ENCODE results near the gene ALDH16A1. TPM values are rescaled to one million over a fixed set of nuclear protein-coding genes. Genes with fewer than 3 reads are reported as not detected.

Gene ALDH16A1
- polyA plus RNA-seq, 1 donor (not counting 4 experiments of a cell fraction or from before 2014, with no cell fraction given): 7.1 TPM

DNA sequence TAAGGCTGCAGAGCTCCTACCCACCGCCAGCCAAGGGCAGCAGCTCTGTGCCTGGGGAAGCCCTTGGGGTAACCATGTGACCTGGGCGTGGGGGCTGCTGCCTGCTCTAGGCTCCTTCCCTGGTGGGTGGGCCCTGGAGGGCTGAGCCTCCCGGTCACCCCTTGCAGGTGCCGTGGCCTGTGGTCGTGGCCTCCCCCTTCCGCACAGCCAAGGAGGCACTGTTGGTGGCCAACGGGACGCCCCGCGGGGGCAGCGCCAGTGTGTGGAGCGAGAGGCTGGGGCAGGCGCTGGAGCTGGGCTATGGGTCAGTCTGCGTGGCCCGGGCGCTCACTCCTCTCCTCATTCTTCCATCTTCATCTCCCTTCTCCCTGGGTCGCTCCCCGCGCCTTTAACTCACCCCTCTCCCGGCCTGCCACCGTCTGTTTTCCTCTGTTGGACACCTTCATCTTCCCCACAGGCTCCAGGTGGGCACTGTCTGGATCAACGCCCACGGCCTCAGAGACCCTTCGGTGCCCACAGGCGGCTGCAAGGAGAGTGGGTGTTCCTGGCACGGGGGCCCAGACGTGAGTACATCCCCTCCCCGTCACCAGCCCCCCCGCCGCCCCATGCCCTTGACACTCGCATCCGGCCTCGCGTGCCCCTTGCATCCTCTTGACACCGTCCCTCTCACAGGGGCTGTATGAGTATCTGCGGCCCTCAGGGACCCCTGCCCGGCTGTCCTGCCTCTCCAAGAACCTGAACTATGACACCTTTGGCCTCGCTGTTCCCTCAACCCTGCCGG, 11.1 kb downstream of the ALDH16A1 start:
- H3K36me3 ChIP-seq (ENCODE audit: control insufficient read depth in 2 of 2, extremely low read depth in 1 of 2, insufficient read depth in 2 of 2, low read length in 2 of 2): peaks cover 4 to 5% of the 10 kb centered on the region in 2 experiments
- no peak overlapping the region for H3K9ac ChIP-seq (ENCODE audit: control insufficient read depth, extremely low read depth, insufficient read depth, low read length)
- no peaks in the 10 kb centered on the region for H3K9me1 ChIP-seq (ENCODE audit: control insufficient read depth, extremely low read depth, insufficient read depth, low read length)
- peaks cover 14% of the 10 kb centered on the region for H3K4me1 ChIP-seq (ENCODE audit: control insufficient read depth, extremely low read depth, insufficient read depth, low read length)
- H3K27ac ChIP-seq (ENCODE audit: control insufficient read depth, insufficient read depth, low read length): no peak overlapping the region
- TF ChIP-seq, protein P1, sequence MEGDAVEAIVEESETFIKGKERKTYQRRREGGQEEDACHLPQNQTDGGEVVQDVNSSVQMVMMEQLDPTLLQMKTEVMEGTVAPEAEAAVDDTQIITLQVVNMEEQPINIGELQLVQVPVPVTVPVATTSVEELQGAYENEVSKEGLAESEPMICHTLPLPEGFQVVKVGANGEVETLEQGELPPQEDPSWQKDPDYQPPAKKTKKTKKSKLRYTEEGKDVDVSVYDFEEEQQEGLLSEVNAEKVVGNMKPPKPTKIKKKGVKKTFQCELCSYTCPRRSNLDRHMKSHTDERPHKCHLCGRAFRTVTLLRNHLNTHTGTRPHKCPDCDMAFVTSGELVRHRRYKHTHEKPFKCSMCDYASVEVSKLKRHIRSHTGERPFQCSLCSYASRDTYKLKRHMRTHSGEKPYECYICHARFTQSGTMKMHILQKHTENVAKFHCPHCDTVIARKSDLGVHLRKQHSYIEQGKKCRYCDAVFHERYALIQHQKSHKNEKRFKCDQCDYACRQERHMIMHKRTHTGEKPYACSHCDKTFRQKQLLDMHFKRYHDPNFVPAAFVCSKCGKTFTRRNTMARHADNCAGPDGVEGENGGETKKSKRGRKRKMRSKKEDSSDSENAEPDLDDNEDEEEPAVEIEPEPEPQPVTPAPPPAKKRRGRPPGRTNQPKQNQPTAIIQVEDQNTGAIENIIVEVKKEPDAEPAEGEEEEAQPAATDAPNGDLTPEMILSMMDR (optimal IDR thresholded peaks at IDR 0.05 in 1 of 3, IDR thresholded peaks at IDR 0.05 in 1 of 3, conservative IDR thresholded peaks at IDR 0.05 in 1 of 3; ENCODE audit: extremely low read depth in 1 of 3, insufficient read depth in 2 of 3, low read length in 3 of 3): no peak
- TF ChIP-seq EZH2 (IDR thresholded peaks at IDR 0.05; ENCODE audit: low read length): no peak
- no peaks in the 10 kb centered on the region for H3K79me2 ChIP-seq (ENCODE audit: control insufficient read depth, insufficient read depth, low read length)
- H3K27me3 ChIP-seq (ENCODE audit: control insufficient read depth, extremely low read depth, insufficient read depth, low read length): no peaks in the 10 kb centered on the region
- no peak for FAIRE-seq
- H3K4me2 ChIP-seq (ENCODE audit: control insufficient read depth, extremely low read depth, insufficient read depth, low read depth, low read length): no peak overlapping the region
- H3K4me3 ChIP-seq (ENCODE audit: control insufficient read depth in 2 of 3, extremely low read depth in 1 of 3, insufficient read depth in 2 of 3, low read depth in 1 of 3, low read length in 3 of 3): no peak overlapping the region
- no peak for DNase-seq (ENCODE audit: low read depth, low spot score)
- no peaks in the 10 kb centered on the region for H3K9me3 ChIP-seq (ENCODE audit: control insufficient read depth, low read depth, low read length)
- H4K20me1 ChIP-seq (ENCODE audit: control insufficient read depth, extremely low read depth, insufficient read depth, low read length): no peaks in the 10 kb centered on the region
- H2AFZ ChIP-seq (ENCODE audit: control insufficient read depth, low read length): no peak overlapping the region
- dilution Hi-C loops (cut with MboI; ENCODE audit: extremely low pct_ligation_motif_present, low sequenced_read_pairs): no loop called here

DNA sequence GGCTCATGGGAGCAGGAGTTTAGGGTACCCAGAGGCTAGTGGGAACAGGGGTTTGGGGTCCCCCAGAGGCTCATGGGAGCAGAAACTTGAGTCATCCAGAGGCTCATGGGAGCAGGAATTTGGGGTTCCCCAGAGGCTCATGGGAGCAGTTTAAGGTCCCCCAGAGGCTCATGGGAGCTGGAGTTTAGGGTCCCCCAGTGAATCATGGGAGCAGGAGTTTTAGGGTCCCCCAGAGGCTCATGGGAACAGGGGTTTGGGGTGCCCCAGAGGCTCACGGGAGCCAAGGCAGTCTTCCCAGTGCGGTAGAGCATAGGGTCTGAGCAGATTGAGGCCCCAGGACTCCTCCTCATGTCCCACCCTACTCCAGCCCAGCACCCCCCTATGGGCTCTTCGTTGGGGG, 12.3 kb downstream of the ALDH16A1 start:
- dilution Hi-C loops (cut with MboI; ENCODE audit: extremely low pct_ligation_motif_present, low sequenced_read_pairs): no loop called here

More for the DNA sequence above, 12.3 kb downstream of the ALDH16A1 start:
- H3K36me3 ChIP-seq (ENCODE audit: control insufficient read depth in 2 of 2, extremely low read depth in 1 of 2, insufficient read depth in 2 of 2, low read length in 2 of 2): peaks cover 0 to 2% of the 10 kb centered on the region in 2 experiments
- no peak for FAIRE-seq
- TF ChIP-seq, protein P1 (optimal IDR thresholded peaks at IDR 0.05 in 1 of 3, IDR thresholded peaks at IDR 0.05 in 1 of 3, conservative IDR thresholded peaks at IDR 0.05 in 1 of 3; ENCODE audit: extremely low read depth in 1 of 3, insufficient read depth in 2 of 3, low read length in 3 of 3): no peak
- TF ChIP-seq EZH2 (IDR thresholded peaks at IDR 0.05; ENCODE audit: low read length): no peak
- H3K4me1 ChIP-seq (ENCODE audit: control insufficient read depth, extremely low read depth, insufficient read depth, low read length): peaks cover 15% of the 10 kb centered on the region
- no peak overlapping the region for H3K4me2 ChIP-seq (ENCODE audit: control insufficient read depth, extremely low read depth, insufficient read depth, low read depth, low read length)
- H3K27me3 ChIP-seq (ENCODE audit: control insufficient read depth, extremely low read depth, insufficient read depth, low read length): no peaks in the 10 kb centered on the region
- no peak overlapping the region for H2AFZ ChIP-seq (ENCODE audit: control insufficient read depth, low read length)
- no peak for DNase-seq (ENCODE audit: low read depth, low spot score)
- no peaks in the 10 kb centered on the region for H3K79me2 ChIP-seq (ENCODE audit: control insufficient read depth, insufficient read depth, low read length)
- H3K9me3 ChIP-seq (ENCODE audit: control insufficient read depth, low read depth, low read length): no peaks in the 10 kb centered on the region
- no peak overlapping the region for H3K27ac ChIP-seq (ENCODE audit: control insufficient read depth, insufficient read depth, low read length)
- no peaks in the 10 kb centered on the region for H4K20me1 ChIP-seq (ENCODE audit: control insufficient read depth, extremely low read depth, insufficient read depth, low read length)
- no peak overlapping the region for H3K4me3 ChIP-seq (ENCODE audit: control insufficient read depth in 2 of 3, extremely low read depth in 1 of 3, insufficient read depth in 2 of 3, low read depth in 1 of 3, low read length in 3 of 3)
- H3K9ac ChIP-seq (ENCODE audit: control insufficient read depth, extremely low read depth, insufficient read depth, low read length): no peak overlapping the region
- no peaks in the 10 kb centered on the region for H3K9me1 ChIP-seq (ENCODE audit: control insufficient read depth, extremely low read depth, insufficient read depth, low read length)
